Glutamatergic neuron (in vitro differentiated cells): ENCODE results near the gene TCEA2. TPM values are rescaled to one million over a fixed set of nuclear protein-coding genes. Genes with fewer than 3 reads are reported as not detected.
A peak's percentile ranks its signal among the peaks of the same experiment; 100 is the strongest.

ENCODE experiments used
- DNase-seq: peaks from one replicate; pipeline ENCODE4 v3.0.0; 2022
- H3K27ac Mint-ChIP-seq: one replicate; pipeline ENCODE4 v1.8.0; 2020; ENCODE audit warnings: mild to moderate bottlenecking, mixed read lengths, inconsistent platforms; ENCODE audit not compliant: unreplicated experiment
- H3K27me3 Mint-ChIP-seq: one replicate; pipeline ENCODE4 v1.8.0; 2020; ENCODE audit warnings: mild to moderate bottlenecking, moderate library complexity, mixed read lengths, inconsistent platforms; ENCODE audit not compliant: unreplicated experiment
- H3K36me3 Mint-ChIP-seq: one replicate; pipeline ENCODE4 v1.8.0; 2020; ENCODE audit warnings: mild to moderate bottlenecking, mixed read lengths, inconsistent platforms; ENCODE audit not compliant: unreplicated experiment
- H3K4me1 Mint-ChIP-seq: one replicate; pipeline ENCODE4 v1.8.0; 2020; ENCODE audit warnings: mild to moderate bottlenecking, low read depth, mixed read lengths, inconsistent platforms; ENCODE audit not compliant: unreplicated experiment
- H3K4me3 Mint-ChIP-seq: one replicate; pipeline ENCODE4 v1.8.0; 2020; ENCODE audit warnings: mild to moderate bottlenecking, mixed read lengths, inconsistent platforms; ENCODE audit not compliant: unreplicated experiment
- H3K9me3 Mint-ChIP-seq: one replicate; pipeline ENCODE4 v1.8.0; 2020; ENCODE audit warnings: mild to moderate bottlenecking, moderate library complexity, mixed read lengths, inconsistent platforms; ENCODE audit not compliant: unreplicated experiment
- total RNA-seq: library from RNA; stranded (reverse); fragmentation: NEBNext Ultra II Directional; extraction: Animal tissue kit (Norgen Biotek cat#: 25700); gene quantifications from one replicate; pipeline ENCODE4 v1.2.1, GENCODE V29; 2021; ENCODE audit not compliant: unreplicated experiment
- TF ChIP-seq, protein P1 (sequence below): fragments of 200-600 bp; sonication (generic); IDR thresholded peaks from one replicate; pipeline ENCODE4 v1.5.0; 2021; ENCODE audit not compliant: partially characterized antibody, unreplicated experiment

The TCEA2 gene
- total RNA-seq, 1 donor from 2014 or later: 102 TPM

DNA sequence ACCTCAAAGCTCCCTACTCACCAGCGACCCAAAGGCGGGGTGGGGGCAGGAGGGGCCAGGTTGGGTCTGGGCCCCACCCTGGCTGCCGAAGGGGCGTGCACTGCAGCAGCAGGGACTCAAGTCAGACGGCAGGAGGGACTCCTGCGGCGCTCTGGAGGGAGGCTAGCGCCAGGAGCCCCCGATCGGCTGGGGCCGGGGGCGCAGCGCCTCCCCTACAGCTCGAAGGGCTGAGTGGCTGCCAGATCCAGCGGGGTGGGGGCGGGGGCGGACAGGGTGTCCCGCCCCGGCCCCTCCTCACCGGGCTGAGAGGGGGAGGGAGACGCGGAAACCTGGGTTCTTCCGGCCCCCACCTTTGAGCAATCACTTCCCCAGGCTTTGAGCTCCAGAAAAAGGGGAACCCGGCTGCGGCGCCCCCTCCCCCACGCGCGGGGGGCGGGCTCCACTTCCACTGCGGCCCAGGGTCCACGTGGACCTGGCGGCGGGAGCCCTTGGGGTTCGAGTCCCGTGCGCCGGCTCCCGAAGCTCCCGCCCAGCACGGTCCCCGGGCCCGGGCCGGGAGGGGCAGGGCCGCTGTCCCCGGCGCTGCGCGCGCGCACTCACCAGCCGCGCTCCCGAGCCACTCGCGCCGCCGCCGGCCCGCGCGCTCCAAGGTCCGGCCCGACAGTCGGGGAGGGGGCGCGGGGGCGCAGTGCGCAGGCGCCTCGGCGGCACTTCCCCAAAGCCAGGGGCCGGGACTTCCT, 16.4 kb downstream of the TCEA2 start, which contains the start of gene RGS19:
RGS19 (minus strand) TSS at position 246 of the 740 bp plus-strand sequence. CDS start 2,632 bp downstream, outside the sequence.
- Mint-ChIP-seq H3K4me1 (peaks cover 9% of the 10 kb centered on the region), H3K4me3 (peak within 1 kb of the TSS; percentile 78), H3K9me3 (peaks cover 9% of the 10 kb centered on the region), H3K27me3 (peaks cover 20% of the 10 kb centered on the region), H3K36me3 (no peaks in the 10 kb centered on the region), H3K27ac (no peak within 1 kb of the TSS)
- peak; percentile 55 for DNase-seq
- TF ChIP-seq, protein P1, sequence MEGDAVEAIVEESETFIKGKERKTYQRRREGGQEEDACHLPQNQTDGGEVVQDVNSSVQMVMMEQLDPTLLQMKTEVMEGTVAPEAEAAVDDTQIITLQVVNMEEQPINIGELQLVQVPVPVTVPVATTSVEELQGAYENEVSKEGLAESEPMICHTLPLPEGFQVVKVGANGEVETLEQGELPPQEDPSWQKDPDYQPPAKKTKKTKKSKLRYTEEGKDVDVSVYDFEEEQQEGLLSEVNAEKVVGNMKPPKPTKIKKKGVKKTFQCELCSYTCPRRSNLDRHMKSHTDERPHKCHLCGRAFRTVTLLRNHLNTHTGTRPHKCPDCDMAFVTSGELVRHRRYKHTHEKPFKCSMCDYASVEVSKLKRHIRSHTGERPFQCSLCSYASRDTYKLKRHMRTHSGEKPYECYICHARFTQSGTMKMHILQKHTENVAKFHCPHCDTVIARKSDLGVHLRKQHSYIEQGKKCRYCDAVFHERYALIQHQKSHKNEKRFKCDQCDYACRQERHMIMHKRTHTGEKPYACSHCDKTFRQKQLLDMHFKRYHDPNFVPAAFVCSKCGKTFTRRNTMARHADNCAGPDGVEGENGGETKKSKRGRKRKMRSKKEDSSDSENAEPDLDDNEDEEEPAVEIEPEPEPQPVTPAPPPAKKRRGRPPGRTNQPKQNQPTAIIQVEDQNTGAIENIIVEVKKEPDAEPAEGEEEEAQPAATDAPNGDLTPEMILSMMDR: no peak

DNA sequence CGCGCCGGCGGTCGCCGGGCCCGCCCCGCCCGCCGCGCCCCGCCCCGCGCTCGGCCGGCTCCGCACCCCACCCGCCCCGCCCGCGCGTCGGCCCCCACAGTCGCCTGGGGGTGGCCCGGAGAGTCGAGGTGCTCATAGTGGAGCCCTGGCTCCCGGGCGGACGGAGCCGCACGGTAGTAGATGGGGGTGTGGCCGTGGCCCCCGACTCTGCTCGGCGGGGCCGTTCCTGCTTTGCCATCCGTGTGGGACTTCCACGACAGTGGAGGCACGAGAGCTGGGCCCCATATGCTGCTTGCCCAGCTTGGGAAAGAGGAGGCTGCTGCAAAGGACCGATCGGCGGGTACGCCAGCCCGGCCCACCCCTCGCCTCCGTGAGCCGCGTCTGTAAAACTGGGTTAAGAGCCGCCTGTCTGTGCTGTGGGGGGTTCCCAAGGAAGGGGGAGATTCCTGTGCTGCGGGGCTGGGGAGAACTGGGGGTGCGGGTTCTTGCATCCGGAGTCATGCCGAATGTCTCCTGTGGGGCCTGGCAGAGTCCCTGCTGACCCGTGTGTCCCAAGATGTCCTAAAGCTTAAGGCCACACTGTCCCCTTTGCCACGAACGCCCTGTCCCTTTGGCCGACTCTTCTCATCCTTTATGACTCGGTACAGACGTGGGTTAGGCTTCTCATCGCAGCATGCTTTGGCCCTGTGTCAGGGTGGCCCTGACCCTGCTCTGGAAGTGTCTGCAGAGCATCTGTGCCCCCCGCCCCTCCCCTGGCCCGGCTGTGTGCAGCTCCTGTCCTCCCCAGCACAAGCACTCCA, 17.2 kb downstream of the TCEA2 start, which contains the start of gene OPRL1:
OPRL1 (plus strand) TSS at position 70 of the 800 bp plus-strand sequence. CDS start 12,639 bp downstream, outside the sequence.
- H3K4me1 Mint-ChIP-seq: peaks cover 9% of the 10 kb centered on the region
- H3K27me3 Mint-ChIP-seq: peaks cover 21% of the 10 kb centered on the region
- H3K36me3 Mint-ChIP-seq: no peaks in the 10 kb centered on the region
- peak within 1 kb of the TSS; percentile 78 for H3K4me3 Mint-ChIP-seq
- peaks cover 9% of the 10 kb centered on the region for H3K9me3 Mint-ChIP-seq
- TF ChIP-seq, protein P1: no peak
- peak within 1 kb of the TSS; percentile 38 for H3K27ac Mint-ChIP-seq
- DNase-seq: no peak

DNA sequence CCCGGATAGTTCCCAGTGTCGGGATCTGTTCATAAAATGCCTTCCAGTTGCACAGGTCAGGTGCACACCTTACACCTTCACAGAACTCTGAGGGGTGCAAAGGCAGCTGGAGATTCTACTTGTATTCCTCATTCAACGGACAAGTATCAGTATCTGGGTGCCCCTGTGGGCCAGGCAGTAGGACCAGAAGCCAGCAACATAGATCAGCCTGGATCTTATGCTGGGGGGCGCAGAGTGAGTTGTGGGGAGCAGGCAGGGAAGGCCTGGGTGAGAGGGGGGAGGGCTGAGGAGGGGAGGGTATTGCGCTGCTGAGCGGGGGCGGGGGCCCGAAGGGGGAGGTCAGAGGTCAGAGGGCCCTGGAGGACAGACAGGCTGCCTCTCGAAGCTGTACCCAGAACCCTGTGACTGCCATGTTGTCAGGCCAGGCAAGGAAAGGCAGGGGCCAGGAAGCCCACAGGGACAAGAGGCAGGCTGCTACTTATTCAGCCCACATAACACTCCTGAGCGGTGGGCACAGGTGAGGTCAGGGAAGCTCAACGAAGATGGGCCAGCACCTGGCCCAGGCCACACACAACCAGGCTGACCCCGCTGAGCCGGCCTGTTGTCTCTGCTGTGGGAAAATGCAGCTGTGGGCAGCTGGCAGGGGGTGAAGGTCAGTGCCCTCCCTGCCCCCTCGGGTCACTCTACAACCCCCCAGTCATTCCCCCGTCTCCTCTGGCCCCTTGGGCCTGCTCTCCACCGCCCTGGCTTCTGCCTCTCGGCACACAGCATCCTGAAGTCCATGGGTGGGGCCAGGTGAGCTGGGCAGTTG, 18.0 kb downstream of the TCEA2 start:
- TF ChIP-seq, protein P1: no peak
- no peak for DNase-seq
- H3K27ac Mint-ChIP-seq: peak overlapping the region; percentile 38
- peaks cover under 1% of the 10 kb centered on the region for H3K36me3 Mint-ChIP-seq
- peaks cover 9% of the 10 kb centered on the region for H3K9me3 Mint-ChIP-seq
- peaks cover 21% of the 10 kb centered on the region for H3K27me3 Mint-ChIP-seq
- peak overlapping the region; percentile 78 for H3K4me3 Mint-ChIP-seq
- H3K4me1 Mint-ChIP-seq: peaks cover 9% of the 10 kb centered on the region

DNA sequence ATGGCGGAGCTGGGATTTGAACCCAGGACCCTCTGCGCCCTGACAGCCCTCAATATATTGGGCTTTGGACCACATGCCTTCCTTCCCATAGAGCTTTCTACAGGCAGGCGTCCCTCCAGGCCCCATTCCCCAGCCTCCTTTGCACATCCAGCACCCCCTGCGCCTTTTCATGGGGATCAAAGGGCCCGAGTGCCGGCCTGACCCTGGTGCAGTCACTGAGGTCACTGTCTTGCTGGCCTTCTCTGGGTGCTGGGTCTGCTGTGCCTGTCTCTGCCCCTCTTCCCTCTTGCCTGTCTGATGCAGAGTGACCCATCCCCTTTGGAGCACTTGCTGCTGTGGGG, 18.6 kb downstream of the TCEA2 start:
- TF ChIP-seq, protein P1: no peak
- no peak for DNase-seq
- Mint-ChIP-seq H3K36me3 (peaks cover 6% of the 10 kb centered on the region), H3K27me3 (peaks cover 23% of the 10 kb centered on the region), H3K4me3 (peak overlapping the region; percentile 59), H3K9me3 (peaks cover 13% of the 10 kb centered on the region), H3K4me1 (peaks cover 9% of the 10 kb centered on the region), H3K27ac (no peak overlapping the region)
